Activated CD4-positive, alpha-beta memory T cell treated with anti-CD3 and anti-CD28 coated beads, Interleukin-2, amount 10 ng/mL, durations not matched to agents 7 days and 5 days (primary cell): Measurements from ENCODE around the gene ACOT12. TPM values are rescaled to one million over a fixed set of nuclear protein-coding genes. Genes with fewer than 3 reads are reported as not detected.

Source experiments
- CTCF ChIA-PET: fragments of 350-600 bp; sonication (Branson Sonifier 250); formaldehyde crosslinking; loops from one replicate; lab custom pipeline; 2021; ENCODE audit warnings: antibody characterized with exemption, inconsistent platforms; lab: Charles Lee
- POLR2A ChIA-PET: fragments of 350-600 bp; sonication (Branson Sonifier 250); formaldehyde crosslinking; loops from one replicate; lab custom pipeline; 2021; ENCODE audit warnings: antibody characterized with exemption; lab: Charles Lee
- DNase-seq: peaks from one replicate; pipeline ENCODE4 v3.0.0-alpha.2; 2020
- H3K27ac Mint-ChIP-seq: one replicate; pipeline ENCODE4 v1.8.0; 2021; ENCODE audit warnings: mild to moderate bottlenecking, mixed read lengths
- H3K27me3 Mint-ChIP-seq: one replicate; pipeline ENCODE4 v1.8.0; 2021; ENCODE audit warnings: mixed read lengths
- H3K36me3 Mint-ChIP-seq: one replicate; pipeline ENCODE4 v1.8.0; 2021; ENCODE audit warnings: low read depth, mixed read lengths
- H3K4me1 Mint-ChIP-seq: one replicate; pipeline ENCODE4 v1.8.0; 2021; ENCODE audit warnings: mixed read lengths
- H3K4me3 Mint-ChIP-seq: one replicate; pipeline ENCODE4 v1.8.0; 2021; ENCODE audit warnings: mild to moderate bottlenecking, mixed read lengths
- H3K9me3 Mint-ChIP-seq: one replicate; pipeline ENCODE4 v1.8.0; 2021; ENCODE audit warnings: mixed read lengths
- total RNA-seq, 2 experiments: library from RNA; stranded (reverse); gene quantifications; one replicate each; pipeline ENCODE4 v1.2.3, GENCODE V29; 2021

ACOT12 gene
- not detected for total RNA-seq

DNA sequence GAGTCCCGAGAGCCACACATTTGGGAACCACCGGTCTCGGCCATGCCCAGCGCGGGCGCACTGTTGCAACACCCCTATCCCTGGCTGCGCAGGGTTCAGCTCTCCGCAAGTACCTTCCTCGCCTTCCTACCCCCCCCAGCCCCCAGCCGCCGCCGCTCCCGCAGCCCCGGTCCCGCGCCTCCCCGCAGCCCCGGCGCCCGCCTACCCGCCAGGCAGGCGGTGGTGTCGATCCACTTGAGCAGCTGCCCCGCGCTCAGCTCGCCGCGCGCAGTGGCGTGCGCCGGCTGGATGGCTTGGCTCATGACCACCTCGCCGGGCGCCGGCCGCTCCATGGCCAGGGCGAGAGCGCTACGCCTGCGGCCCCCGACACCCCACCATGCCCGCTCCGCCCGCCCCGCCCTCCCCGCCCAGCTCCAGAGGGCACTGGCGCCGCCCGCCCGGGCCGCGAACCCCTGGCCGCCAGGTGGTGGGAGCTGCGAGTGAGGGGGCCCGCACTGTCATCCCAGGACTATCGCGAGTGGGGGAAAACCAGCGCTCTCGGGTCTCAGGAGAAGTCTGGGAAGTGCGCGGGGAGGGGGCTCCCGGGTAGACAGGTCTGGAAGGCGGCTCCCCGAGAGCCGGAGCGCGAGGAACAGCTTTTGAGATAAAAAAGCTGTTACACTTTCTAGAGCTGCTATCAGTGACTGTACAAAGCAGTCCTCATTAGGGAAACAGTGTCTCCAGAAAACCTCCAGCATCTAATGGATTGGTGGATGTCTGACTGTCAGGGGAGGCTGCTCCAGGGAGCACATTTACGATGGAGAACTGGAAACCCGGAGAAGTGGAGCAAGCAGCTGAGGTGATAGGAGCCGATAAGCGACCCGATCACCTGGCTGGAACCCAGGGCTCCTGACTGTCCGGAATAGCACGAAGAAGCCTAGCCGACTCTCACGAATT, at the start of gene ACOT12:
Gene ACOT12 (minus strand): TSS at position 352 of the 936 bp plus-strand sequence. CDS start 20 bp downstream, at position 332.
- no peaks in the 10 kb centered on the region for H3K9me3 Mint-ChIP-seq
- peaks cover 3% of the 10 kb centered on the region for H3K36me3 Mint-ChIP-seq
- POLR2A ChIA-PET: interaction anchor here (0.6 kb wide), 1 partner anchor 579 kb away, joined by 3 read pairs; no protein-coding TSS in a partner anchor
- H3K4me1 Mint-ChIP-seq: peaks cover 8% of the 10 kb centered on the region
- peak within 1 kb of the TSS; percentile 46 for H3K4me3 Mint-ChIP-seq
- peaks cover 36% of the 10 kb centered on the region for H3K27me3 Mint-ChIP-seq
- CTCF ChIA-PET: interaction anchor here (0.6 to 1.3 kb wide), 2 partner anchors 15 to 98 kb away, joined by 3 to 4 read pairs; no protein-coding TSS in a partner anchor
- no peak for DNase-seq
- H3K27ac Mint-ChIP-seq: no peak within 1 kb of the TSS

DNA sequence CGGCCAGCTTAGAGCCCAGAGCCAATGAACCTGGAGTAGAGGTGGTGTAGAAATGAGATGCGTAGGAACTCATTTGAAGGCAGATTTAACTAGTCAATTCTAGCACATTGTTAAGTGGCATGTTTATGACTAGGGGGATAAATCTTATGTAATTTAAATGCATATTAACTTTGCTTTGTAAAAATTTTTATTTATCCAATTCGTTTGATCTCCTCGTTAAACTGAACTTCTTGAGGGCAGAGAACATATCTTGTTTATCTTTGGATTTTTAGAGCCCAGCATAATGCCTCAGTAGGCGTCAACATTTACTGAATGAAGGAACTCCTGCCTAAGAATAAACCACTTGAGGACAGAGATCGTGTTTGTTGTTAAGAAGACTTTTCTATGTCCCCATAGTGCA, 41.1 kb upstream of the ACOT12 start:
- H3K36me3 Mint-ChIP-seq: no peaks in the 10 kb centered on the region
- H3K27ac Mint-ChIP-seq: no peak overlapping the region
- no peaks in the 10 kb centered on the region for H3K27me3 Mint-ChIP-seq
- H3K9me3 Mint-ChIP-seq: no peaks in the 10 kb centered on the region
- POLR2A ChIA-PET: no interaction called here
- no peak overlapping the region for H3K4me3 Mint-ChIP-seq
- CTCF ChIA-PET: interaction anchor here (0.6 to 0.8 kb wide), 2 partner anchors 11 to 1463 kb away, joined by 3 read pairs; no protein-coding TSS in a partner anchor
- H3K4me1 Mint-ChIP-seq: no peaks in the 10 kb centered on the region
- DNase-seq: no peak

- Mint-ChIP-seq H3K36me3 (no peaks in the 10 kb centered on the region), H3K4me3 (no peak overlapping the region), H3K27ac (no peak overlapping the region), H3K9me3 (no peaks in the 10 kb centered on the region), H3K4me1 (peaks cover 8% of the 10 kb centered on the region), H3K27me3 (no peaks in the 10 kb centered on the region)
- DNase-seq: no peak
- ChIA-PET POLR2A (no interaction called here), CTCF (no interaction called here)
Observed at GRCh38 chr5:81429985-81430384, 36.1 kb upstream of the ACOT12 start.

GRCh38 chr5:81429363-81429762, 35.4 kb upstream of the ACOT12 start:
- no peaks in the 10 kb centered on the region for H3K27me3 Mint-ChIP-seq
- no peak overlapping the region for H3K4me3 Mint-ChIP-seq
- no peaks in the 10 kb centered on the region for H3K36me3 Mint-ChIP-seq
- no peak overlapping the region for H3K27ac Mint-ChIP-seq
- H3K4me1 Mint-ChIP-seq: peaks cover 8% of the 10 kb centered on the region
- ChIA-PET POLR2A (no interaction called here), CTCF (no interaction called here)
- DNase-seq: no peak
- no peaks in the 10 kb centered on the region for H3K9me3 Mint-ChIP-seq

GRCh38 chr5:81428861-81429260, 34.9 kb upstream of the ACOT12 start:
- CTCF ChIA-PET: no interaction called here
- no peak for DNase-seq
- Mint-ChIP-seq H3K36me3 (no peaks in the 10 kb centered on the region), H3K4me3 (no peak overlapping the region), H3K4me1 (peaks cover 8% of the 10 kb centered on the region), H3K9me3 (no peaks in the 10 kb centered on the region), H3K27ac (no peak overlapping the region), H3K27me3 (no peaks in the 10 kb centered on the region)
- POLR2A ChIA-PET: no interaction called here

DNA sequence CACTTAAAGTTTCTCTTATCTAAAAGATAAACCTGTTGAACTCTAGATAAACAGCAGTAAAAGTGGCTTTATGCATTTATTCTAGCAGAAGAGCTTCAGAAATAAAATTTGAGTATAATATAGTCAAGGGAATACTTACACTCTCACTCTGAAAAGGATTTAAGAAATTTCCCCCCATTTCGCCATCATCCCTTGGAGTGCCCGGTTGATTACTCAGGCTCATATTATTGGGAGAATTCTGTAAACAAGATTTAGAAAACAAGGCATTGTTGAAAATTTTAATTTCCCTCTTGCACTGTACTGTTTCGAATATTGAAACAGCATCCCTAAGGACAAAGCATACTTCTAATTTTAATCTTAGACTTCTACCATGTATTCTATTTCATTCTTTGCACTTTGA, 34.5 kb upstream of the ACOT12 start:
- Mint-ChIP-seq H3K36me3 (no peaks in the 10 kb centered on the region), H3K27ac (no peak overlapping the region), H3K9me3 (no peaks in the 10 kb centered on the region), H3K4me1 (peaks cover 8% of the 10 kb centered on the region), H3K4me3 (no peak overlapping the region), H3K27me3 (no peaks in the 10 kb centered on the region)
- POLR2A ChIA-PET: no interaction called here
- CTCF ChIA-PET: no interaction called here
- no peak for DNase-seq

- no peak overlapping the region for H3K4me3 Mint-ChIP-seq
- CTCF ChIA-PET: no interaction called here
- no peaks in the 10 kb centered on the region for H3K36me3 Mint-ChIP-seq
- POLR2A ChIA-PET: interaction anchor here (1.0 kb wide), 1 partner anchor 20 kb away, joined by 3 read pairs; no protein-coding TSS in a partner anchor
- no peak for DNase-seq
- peaks cover 8% of the 10 kb centered on the region for H3K4me1 Mint-ChIP-seq
- H3K27ac Mint-ChIP-seq: no peak overlapping the region
- no peaks in the 10 kb centered on the region for H3K9me3 Mint-ChIP-seq
- no peaks in the 10 kb centered on the region for H3K27me3 Mint-ChIP-seq
Observed at GRCh38 chr5:81427566-81427965, 33.6 kb upstream of the ACOT12 start.

DNA sequence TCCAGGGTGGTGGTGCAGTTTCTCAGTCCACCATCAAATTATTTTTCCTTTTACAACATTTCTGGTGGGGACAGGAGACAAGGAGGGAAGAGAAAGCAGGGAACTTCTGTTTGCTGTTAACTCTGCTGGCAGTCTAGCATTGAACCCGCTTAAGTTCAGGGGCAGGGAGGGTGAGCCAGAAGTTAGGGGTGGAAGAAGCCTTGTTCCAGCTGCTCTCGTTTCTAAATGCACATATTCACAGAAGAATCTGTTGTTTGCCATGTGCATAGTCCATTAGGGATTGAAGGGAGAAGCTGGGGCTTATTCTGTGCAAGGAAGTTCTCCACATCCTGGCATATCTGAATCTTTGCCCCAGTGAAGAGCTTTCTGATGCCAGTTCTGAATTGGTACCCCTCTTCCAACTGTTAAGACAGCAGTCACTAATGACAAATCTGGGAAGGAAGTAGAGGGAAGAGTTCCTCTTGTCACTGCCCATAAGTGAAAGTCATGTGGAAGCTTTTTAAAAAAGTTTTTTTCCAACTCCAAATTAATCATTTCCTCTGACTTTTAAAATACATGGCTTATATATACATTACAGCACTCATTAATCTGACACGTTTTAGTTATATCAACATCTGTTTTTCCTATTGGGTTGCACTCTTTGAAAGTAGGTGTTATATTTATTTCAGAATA, 32.6 kb upstream of the ACOT12 start:
- no peaks in the 10 kb centered on the region for H3K36me3 Mint-ChIP-seq
- CTCF ChIA-PET: interaction anchor here (0.7 to 2.0 kb wide), 4 partner anchors 412 to 784 kb away, joined by 3 to 12 read pairs (median 3); no protein-coding TSS in a partner anchor
- H3K9me3 Mint-ChIP-seq: no peaks in the 10 kb centered on the region
- POLR2A ChIA-PET: interaction anchor here (0.5 to 0.8 kb wide), 3 partner anchors 425 to 851 kb away, joined by 3 read pairs; partner anchors contain the start of gene ATG10
- no peak for DNase-seq
- H3K4me1 Mint-ChIP-seq: peaks cover 14% of the 10 kb centered on the region
- no peak overlapping the region for H3K27ac Mint-ChIP-seq
- no peak overlapping the region for H3K4me3 Mint-ChIP-seq
- H3K27me3 Mint-ChIP-seq: no peaks in the 10 kb centered on the region

GRCh38 chr5:81425569-81425968, 31.6 kb upstream of the ACOT12 start:
- Mint-ChIP-seq H3K27ac (no peak overlapping the region), H3K4me3 (no peak overlapping the region), H3K36me3 (no peaks in the 10 kb centered on the region), H3K4me1 (peaks cover 23% of the 10 kb centered on the region), H3K27me3 (no peaks in the 10 kb centered on the region), H3K9me3 (no peaks in the 10 kb centered on the region)
- DNase-seq: no peak
- CTCF ChIA-PET: interaction anchor here (0.6 to 2.0 kb wide), 10 partner anchors 21 to 932 kb away, joined by 3 to 12 read pairs (median 3); no protein-coding TSS in a partner anchor
- POLR2A ChIA-PET: no interaction called here

GRCh38 chr5:81424728-81425127, 30.8 kb upstream of the ACOT12 start:
- Mint-ChIP-seq H3K36me3 (no peaks in the 10 kb centered on the region), H3K4me1 (peaks cover 32% of the 10 kb centered on the region), H3K27me3 (no peaks in the 10 kb centered on the region), H3K4me3 (no peak overlapping the region), H3K27ac (no peak overlapping the region), H3K9me3 (no peaks in the 10 kb centered on the region)
- ChIA-PET POLR2A (no interaction called here), CTCF (interaction anchor here (0.6 to 2.0 kb wide), 4 partner anchors 20 to 933 kb away, joined by 3 to 12 read pairs (median 4); no protein-coding TSS in a partner anchor)
- DNase-seq: no peak

DNA sequence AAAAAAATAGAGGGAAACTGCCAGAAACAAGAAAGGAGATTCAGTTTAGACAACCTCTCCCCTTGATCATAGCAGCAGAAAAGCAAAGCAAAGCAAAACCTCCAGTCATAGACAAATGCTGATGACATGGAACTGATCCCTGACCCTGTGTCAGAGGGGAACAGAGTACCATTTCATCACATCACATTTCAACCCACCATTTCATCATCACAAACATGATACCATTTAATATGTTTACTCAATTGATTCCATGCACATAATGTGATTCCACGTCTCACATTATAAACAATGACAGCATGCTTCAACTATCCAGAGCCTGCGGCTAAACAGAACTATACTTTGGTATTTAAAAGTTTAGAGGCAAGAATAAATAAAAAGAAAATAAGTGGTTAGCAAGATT, 28.7 kb upstream of the ACOT12 start:
- no peak overlapping the region for H3K4me3 Mint-ChIP-seq
- CTCF ChIA-PET: interaction anchor here (1.0 kb wide), 1 partner anchor 743 kb away, joined by 4 read pairs; no protein-coding TSS in a partner anchor
- no peak overlapping the region for H3K27ac Mint-ChIP-seq
- H3K27me3 Mint-ChIP-seq: no peaks in the 10 kb centered on the region
- H3K36me3 Mint-ChIP-seq: no peaks in the 10 kb centered on the region
- POLR2A ChIA-PET: no interaction called here
- DNase-seq: no peak
- no peaks in the 10 kb centered on the region for H3K9me3 Mint-ChIP-seq
- peaks cover 43% of the 10 kb centered on the region for H3K4me1 Mint-ChIP-seq

DNA sequence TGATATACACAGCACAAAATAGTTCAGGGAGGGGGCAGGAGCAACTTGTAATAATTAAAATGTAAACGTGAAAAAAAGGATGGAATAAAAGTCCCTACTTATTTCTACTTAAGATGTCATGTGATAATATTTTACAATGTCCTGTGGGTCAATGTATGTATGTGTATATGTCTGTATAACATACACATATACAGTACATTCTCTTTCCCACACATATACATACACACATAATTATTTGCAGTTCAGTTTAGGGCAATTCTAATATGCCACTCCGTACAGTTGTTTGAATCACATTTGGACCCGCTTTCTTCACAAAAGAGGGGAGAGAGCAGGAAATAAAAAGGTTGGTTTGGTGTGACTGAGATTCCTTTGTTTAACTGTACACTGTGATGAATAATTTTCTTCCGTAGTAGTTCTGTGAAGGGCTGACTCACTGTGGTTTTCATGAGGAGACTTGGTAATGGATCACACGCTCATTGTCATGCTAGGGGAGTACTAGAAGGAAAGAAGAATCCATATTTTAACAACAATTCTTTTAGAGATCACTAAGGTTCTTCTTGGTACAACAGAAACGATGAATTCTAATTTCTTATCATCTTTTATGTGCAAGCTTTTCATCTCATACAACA, 26.2 kb upstream of the ACOT12 start:
- ChIA-PET POLR2A (interaction anchor here (1.0 to 1.3 kb wide), 3 partner anchors 9 to 330 kb away, joined by 3 to 4 read pairs (median 3); partner anchors contain the start of gene SSBP2), CTCF (no interaction called here)
- Mint-ChIP-seq H3K4me1 (peaks cover 35% of the 10 kb centered on the region), H3K27ac (peak overlapping the region; percentile 74), H3K9me3 (no peaks in the 10 kb centered on the region), H3K4me3 (no peak overlapping the region), H3K36me3 (no peaks in the 10 kb centered on the region), H3K27me3 (no peaks in the 10 kb centered on the region)
- DNase-seq: peak; percentile 22
